H9 (cell line): Measurements from ENCODE around the gene C5orf58. TPM values are rescaled to one million over a fixed set of nuclear protein-coding genes. Genes with fewer than 3 reads are reported as not detected.

ENCODE experiments used
- DNase-seq: peaks from one replicate; pipeline ENCODE4 v3.0.0-alpha.2; 2017
- H2AFZ ChIP-seq: one replicate; pipeline ENCODE4 v1.6.1; 2013; ENCODE audit warnings: mild to moderate bottlenecking, low read length, control low read depth, moderate library complexity
- H2AK5ac ChIP-seq: 2 replicates; pipeline ENCODE4 v1.6.1; 2013; ENCODE audit warnings: low read length, control low read depth, mixed read lengths; ENCODE audit not compliant: insufficient read length
- H2BK120ac ChIP-seq: one replicate; pipeline ENCODE4 v1.6.1; 2013; ENCODE audit warnings: low read depth, mild to moderate bottlenecking, low read length, control low read depth, inconsistent platforms; ENCODE audit not compliant: poor library complexity, severe bottlenecking
- H2BK12ac ChIP-seq: 2 replicates; pipeline ENCODE4 v1.6.1; 2013; ENCODE audit warnings: low read length, control low read depth, mixed read lengths, low read depth; ENCODE audit not compliant: insufficient read length
- H2BK15ac ChIP-seq: 2 replicates; pipeline ENCODE4 v1.6.1; 2013; ENCODE audit warnings: low read depth, low read length, control low read depth
- H2BK20ac ChIP-seq: one replicate; pipeline ENCODE4 v1.6.1; 2013; ENCODE audit warnings: low read depth, mild to moderate bottlenecking, low read length, control low read depth, inconsistent platforms; ENCODE audit not compliant: poor library complexity, severe bottlenecking
- H2BK5ac ChIP-seq: 2 replicates; pipeline ENCODE4 v1.6.1; 2013; ENCODE audit warnings: low read length, control low read depth, mixed read lengths; ENCODE audit not compliant: insufficient read length
- H3K14ac ChIP-seq: 2 replicates; pipeline ENCODE4 v1.6.1; 2013; ENCODE audit warnings: low read length, control low read depth; ENCODE audit not compliant: insufficient read depth
- H3K18ac ChIP-seq: 2 replicates; pipeline ENCODE4 v1.6.1; 2013; ENCODE audit warnings: low read depth, mild to moderate bottlenecking, mixed read lengths, low read length, control low read depth; ENCODE audit not compliant: insufficient read length
- H3K23ac ChIP-seq: 2 replicates; pipeline ENCODE4 v1.6.1; 2013; ENCODE audit warnings: low read length, control low read depth, mixed read lengths, low read depth; ENCODE audit not compliant: insufficient read length
- H3K23me2 ChIP-seq: 2 replicates; pipeline ENCODE4 v1.6.1; 2013; ENCODE audit warnings: low read depth, mild to moderate bottlenecking, mixed read lengths, low read length, control low read depth; ENCODE audit not compliant: insufficient read length, poor library complexity, severe bottlenecking
- H3K27ac ChIP-seq: 2 replicates; pipeline ENCODE4 v1.5.1; 2013; ENCODE audit warnings: low read length, control low read depth, mixed read lengths, low read depth; ENCODE audit not compliant: insufficient read length
- H3K27me3 ChIP-seq: 2 replicates; pipeline ENCODE4 v1.6.1; 2013; ENCODE audit warnings: low read length, control low read depth, inconsistent platforms; ENCODE audit not compliant: insufficient read depth
- H3K4ac ChIP-seq: 2 replicates; pipeline ENCODE4 v1.6.1; 2013; ENCODE audit warnings: low read depth, mild to moderate bottlenecking, control low read depth, inconsistent platforms, low read length, moderate library complexity
- H3K4me1 ChIP-seq: 2 replicates; pipeline ENCODE4 v1.6.1; 2013; ENCODE audit warnings: low read length, control low read depth, inconsistent platforms; ENCODE audit not compliant: insufficient read depth
- H3K4me2 ChIP-seq: 2 replicates; pipeline ENCODE4 v1.6.1; 2013; ENCODE audit warnings: low read length, control low read depth, mixed read lengths; ENCODE audit not compliant: insufficient read length, insufficient read depth
- H3K56ac ChIP-seq: 2 replicates; pipeline ENCODE4 v1.6.1; 2013; ENCODE audit warnings: low read depth, mild to moderate bottlenecking, mixed read lengths, low read length, control low read depth; ENCODE audit not compliant: insufficient read length
- H3K79me1 ChIP-seq: 2 replicates; pipeline ENCODE4 v1.6.1; 2013; ENCODE audit warnings: low read depth, mild to moderate bottlenecking, moderate library complexity, low read length, control low read depth, inconsistent platforms; ENCODE audit not compliant: insufficient read depth, poor library complexity, severe bottlenecking
- H3K79me2 ChIP-seq: 2 replicates; pipeline ENCODE4 v1.6.1; 2013; ENCODE audit warnings: low read length, control low read depth, inconsistent platforms; ENCODE audit not compliant: insufficient read depth
- H3K9ac ChIP-seq: 2 replicates; pipeline ENCODE4 v1.6.1; 2013; ENCODE audit warnings: low read length, control low read depth, mixed read lengths; ENCODE audit not compliant: insufficient read length; ENCODE audit errors: extremely low read depth
- H3K9me3 ChIP-seq: one replicate; pipeline ENCODE4 v1.6.1; 2013; ENCODE audit warnings: low read depth, low read length, inconsistent platforms; ENCODE audit not compliant: control insufficient read depth
- H3T11ph ChIP-seq: one replicate; pipeline ENCODE4 v1.6.1; 2013; ENCODE audit warnings: mild to moderate bottlenecking, low read length, control low read depth, inconsistent platforms
- H4K20me1 ChIP-seq: one replicate; pipeline ENCODE4 v1.6.1; 2013; ENCODE audit not compliant: control insufficient read depth, insufficient read length, insufficient read depth
- H4K5ac ChIP-seq: 2 replicates; pipeline ENCODE4 v1.6.1; 2013; ENCODE audit warnings: low read depth, mild to moderate bottlenecking, mixed read lengths, low read length, control low read depth; ENCODE audit not compliant: insufficient read length
- H4K8ac ChIP-seq: replicated peaks from 2 replicates; pipeline ENCODE4 v1.6.1; 2013; ENCODE audit warnings: low read length, control low read depth, mixed read lengths, low read depth; ENCODE audit not compliant: insufficient read length
- H4K91ac ChIP-seq: 2 replicates; pipeline ENCODE4 v1.6.1; 2013; ENCODE audit warnings: low read depth, mild to moderate bottlenecking, moderate library complexity, mixed read lengths, low read length, control low read depth; ENCODE audit not compliant: insufficient read length
- H3K27ac Mint-ChIP-seq, 3 experiments: 2 replicates in 2 of 3; 3 replicates in 1 of 3; pipeline ENCODE4 v1.8.0; 2020 to 2021; ENCODE audit warnings: mixed read lengths in 3 of 3, mild to moderate bottlenecking in 1 of 3, moderate library complexity in 1 of 3
- H3K27me3 Mint-ChIP-seq: 2 replicates; pipeline ENCODE4 v1.8.0; 2021; ENCODE audit warnings: low read depth, mild to moderate bottlenecking, moderate library complexity, mixed read lengths
- H3K36me3 Mint-ChIP-seq, 3 experiments: 2 replicates in 2 of 3; 3 replicates in 1 of 3; pipeline ENCODE4 v1.8.0; 2020 to 2021; ENCODE audit warnings: low read depth in 3 of 3, mixed read lengths in 3 of 3; ENCODE audit not compliant: insufficient read depth in 1 of 3
- H3K4me1 Mint-ChIP-seq, 2 experiments: 2 replicates each; pipeline ENCODE4 v1.8.0; 2020; ENCODE audit warnings: mixed read lengths in 2 of 2
- H3K4me3 Mint-ChIP-seq, 2 experiments: 2 replicates in 1 of 2; 3 replicates in 1 of 2; pipeline ENCODE4 v1.8.0; 2020 to 2021; ENCODE audit warnings: mild to moderate bottlenecking in 2 of 2, mixed read lengths in 2 of 2, moderate library complexity in 1 of 2
- H3K9me3 Mint-ChIP-seq, 2 experiments: 2 replicates in 1 of 2; 3 replicates in 1 of 2; pipeline ENCODE4 v1.8.0; 2020; ENCODE audit warnings: mild to moderate bottlenecking in 2 of 2, mixed read lengths in 2 of 2, moderate library complexity in 1 of 2
- WGBS: extraction: QIAGEN DNeasy Blood & Tissue Kit; methylation state at CpG from one replicate; pipeline ENCODE4 v1.1.7; 2013; ENCODE audit warnings: missing lambda C conversion rate, low lambda C conversion rate, mixed read lengths; ENCODE audit not compliant: insufficient read length; ENCODE audit errors: extremely low coverage; 5-methylcytosine and 5-hydroxymethylcytosine counted together
- total RNA-seq: library from RNA; stranded (reverse); gene quantifications from 2 replicates; pipeline ENCODE4 v1.2.1, GENCODE V29; 2021
- TF ChIP-seq, protein P1 (sequence below): fragments of 200-600 bp; sonication (generic); conservative IDR thresholded peaks from 3 replicates; pipeline ENCODE4 v1.8.0; 2021; ENCODE audit warnings: antibody characterized with exemption, mild to moderate bottlenecking

The C5orf58 gene
- total RNA-seq, 1 experiment from 2014 or later = 0.90 TPM

DNA sequence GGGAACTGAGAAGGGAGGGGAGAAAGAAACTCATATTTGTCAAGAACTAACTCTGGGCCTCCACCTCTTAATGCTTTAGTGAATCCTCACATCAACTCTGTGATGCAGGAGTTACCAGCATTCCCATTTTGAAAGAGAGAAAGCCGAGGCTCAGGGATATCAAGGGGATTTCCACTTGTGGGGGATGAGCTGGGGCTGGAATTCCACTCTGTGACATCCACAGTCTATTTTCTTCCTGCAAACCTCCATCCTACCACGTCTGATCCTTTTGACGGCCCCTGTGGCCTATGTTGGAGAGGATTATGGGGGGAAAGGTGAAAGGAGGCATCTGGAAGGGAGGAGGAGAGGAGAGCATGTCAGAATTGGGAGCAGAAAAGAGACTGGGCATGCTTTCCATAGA lies 55.8 kb downstream of the C5orf58 start:
- Histone ChIP-seq H3K27ac (no peak overlapping the region), H3K9me3 (peaks cover 19% of the 10 kb centered on the region), H3T11ph (no peak overlapping the region), H3K27me3 (no peaks in the 10 kb centered on the region), H3K23me2 (peaks cover 3% of the 10 kb centered on the region), H2BK15ac (no peak overlapping the region), H3K14ac (no peak overlapping the region), H3K4me1 (peaks cover 5% of the 10 kb centered on the region; the same call in 1 of the 2 replicates), H2BK5ac (no peak overlapping the region), H3K18ac (no peak overlapping the region), H4K8ac (no peak overlapping the region), H3K56ac (no peak overlapping the region), H4K91ac (no peak overlapping the region), H3K9ac (no peak overlapping the region), H2BK12ac (no peak overlapping the region), H2AK5ac (no peak overlapping the region), H4K5ac (no peak overlapping the region), H3K4ac (no peak overlapping the region), H3K79me1 (no peaks in the 10 kb centered on the region), H3K23ac (no peak overlapping the region), H2BK20ac (no peak overlapping the region), H2BK120ac (no peak overlapping the region), H2AFZ (no peak overlapping the region), H3K4me2 (no peak overlapping the region), H4K20me1 (no peaks in the 10 kb centered on the region), H3K79me2 (no peaks in the 10 kb centered on the region)
- DNase-seq = no peak
- H3K4me3 Mint-ChIP-seq = no peak overlapping the region
- peaks cover 36 to 40% of the 10 kb centered on the region in 2 experiments for H3K9me3 Mint-ChIP-seq
- peaks cover 11% of the 10 kb centered on the region for H3K27me3 Mint-ChIP-seq
- TF ChIP-seq, protein P1, sequence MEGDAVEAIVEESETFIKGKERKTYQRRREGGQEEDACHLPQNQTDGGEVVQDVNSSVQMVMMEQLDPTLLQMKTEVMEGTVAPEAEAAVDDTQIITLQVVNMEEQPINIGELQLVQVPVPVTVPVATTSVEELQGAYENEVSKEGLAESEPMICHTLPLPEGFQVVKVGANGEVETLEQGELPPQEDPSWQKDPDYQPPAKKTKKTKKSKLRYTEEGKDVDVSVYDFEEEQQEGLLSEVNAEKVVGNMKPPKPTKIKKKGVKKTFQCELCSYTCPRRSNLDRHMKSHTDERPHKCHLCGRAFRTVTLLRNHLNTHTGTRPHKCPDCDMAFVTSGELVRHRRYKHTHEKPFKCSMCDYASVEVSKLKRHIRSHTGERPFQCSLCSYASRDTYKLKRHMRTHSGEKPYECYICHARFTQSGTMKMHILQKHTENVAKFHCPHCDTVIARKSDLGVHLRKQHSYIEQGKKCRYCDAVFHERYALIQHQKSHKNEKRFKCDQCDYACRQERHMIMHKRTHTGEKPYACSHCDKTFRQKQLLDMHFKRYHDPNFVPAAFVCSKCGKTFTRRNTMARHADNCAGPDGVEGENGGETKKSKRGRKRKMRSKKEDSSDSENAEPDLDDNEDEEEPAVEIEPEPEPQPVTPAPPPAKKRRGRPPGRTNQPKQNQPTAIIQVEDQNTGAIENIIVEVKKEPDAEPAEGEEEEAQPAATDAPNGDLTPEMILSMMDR = no peak
- no peak overlapping the region for H3K27ac Mint-ChIP-seq
- H3K4me1 Mint-ChIP-seq = peaks cover 20 to 31% of the 10 kb centered on the region in 2 experiments
- H3K36me3 Mint-ChIP-seq = peaks cover 15 to 35% (median 17%) of the 10 kb centered on the region in 3 experiments
- whole genome bisulfite sequencing = no CpG with 5 or more reads among the region's 3 CpGs
